ENCODE results near the gene LRRTM4.

- TF ChIP-seq, protein P1, sequence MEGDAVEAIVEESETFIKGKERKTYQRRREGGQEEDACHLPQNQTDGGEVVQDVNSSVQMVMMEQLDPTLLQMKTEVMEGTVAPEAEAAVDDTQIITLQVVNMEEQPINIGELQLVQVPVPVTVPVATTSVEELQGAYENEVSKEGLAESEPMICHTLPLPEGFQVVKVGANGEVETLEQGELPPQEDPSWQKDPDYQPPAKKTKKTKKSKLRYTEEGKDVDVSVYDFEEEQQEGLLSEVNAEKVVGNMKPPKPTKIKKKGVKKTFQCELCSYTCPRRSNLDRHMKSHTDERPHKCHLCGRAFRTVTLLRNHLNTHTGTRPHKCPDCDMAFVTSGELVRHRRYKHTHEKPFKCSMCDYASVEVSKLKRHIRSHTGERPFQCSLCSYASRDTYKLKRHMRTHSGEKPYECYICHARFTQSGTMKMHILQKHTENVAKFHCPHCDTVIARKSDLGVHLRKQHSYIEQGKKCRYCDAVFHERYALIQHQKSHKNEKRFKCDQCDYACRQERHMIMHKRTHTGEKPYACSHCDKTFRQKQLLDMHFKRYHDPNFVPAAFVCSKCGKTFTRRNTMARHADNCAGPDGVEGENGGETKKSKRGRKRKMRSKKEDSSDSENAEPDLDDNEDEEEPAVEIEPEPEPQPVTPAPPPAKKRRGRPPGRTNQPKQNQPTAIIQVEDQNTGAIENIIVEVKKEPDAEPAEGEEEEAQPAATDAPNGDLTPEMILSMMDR (optimal IDR thresholded peaks at IDR 0.05 in 1 of 3, IDR thresholded peaks at IDR 0.05 in 1 of 3, conservative IDR thresholded peaks at IDR 0.05 in 1 of 3; ENCODE audit: extremely low read depth in 1 of 3, insufficient read depth in 2 of 3, low read length in 3 of 3), result no peak
- no peak for TF ChIP-seq EZH2 (IDR thresholded peaks at IDR 0.05; ENCODE audit: low read length)
Observed at GRCh38 chr2:77127345-77127744, 394.8 kb downstream of the LRRTM4 start.
